ENCODE results near the gene PGGHG. TPM values are rescaled to one million over a fixed set of nuclear protein-coding genes. Genes with fewer than 3 reads are reported as not detected.

PGGHG gene
- total and polyA plus RNA-seq, 2 of the 13 experiments (the other 11 are each of a cell fraction or from before 2014, with no cell fraction given) = 5.9 to 14.8 TPM

DNA sequence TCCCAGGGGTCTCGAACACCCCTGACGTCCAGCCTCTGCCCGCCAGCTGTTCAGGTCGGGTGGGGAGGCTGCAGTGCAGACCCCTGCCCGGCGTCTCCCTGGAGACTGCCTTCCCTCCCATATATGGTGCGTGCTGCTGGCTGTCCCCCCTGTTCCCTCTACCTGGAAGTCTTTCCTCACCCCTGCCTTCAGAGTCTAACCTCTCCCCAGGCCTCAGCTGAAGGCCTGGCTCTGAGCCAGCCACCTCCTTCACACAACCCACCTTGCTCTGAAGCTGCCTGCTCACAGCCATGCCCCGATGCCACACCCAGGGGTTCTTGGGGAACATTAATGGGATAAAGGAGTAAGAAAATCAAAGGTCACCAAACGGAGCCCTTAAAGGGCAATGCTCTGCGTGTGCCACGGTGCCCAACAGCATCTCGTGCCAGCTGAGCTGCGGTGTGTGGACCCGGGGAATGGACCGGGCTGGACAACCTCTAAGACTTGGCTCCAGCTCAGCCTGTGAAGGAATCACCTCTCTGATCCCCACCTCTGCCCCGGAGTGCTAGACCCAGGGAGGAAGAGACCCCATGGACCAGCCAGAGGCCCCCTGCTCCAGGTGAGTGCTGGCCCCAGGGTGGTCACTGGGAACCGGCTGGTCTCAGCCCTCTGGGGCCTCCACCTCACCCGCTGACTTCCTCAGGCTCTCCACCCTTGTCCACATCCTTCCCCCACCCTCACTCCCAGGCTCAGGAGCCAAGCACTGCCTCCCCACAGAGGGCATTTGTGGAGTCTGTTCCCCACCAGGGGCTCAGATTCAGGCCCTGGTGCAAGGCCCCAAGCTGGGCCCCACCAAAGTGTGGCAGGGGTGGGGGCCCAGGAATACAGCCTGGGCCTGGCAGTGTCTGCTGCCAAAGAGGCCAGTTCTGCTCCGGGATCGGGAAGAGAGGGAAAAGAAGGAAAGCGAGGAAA is 10.7 kb upstream of the PGGHG start, which contains the start of gene NLRP6:
Gene NLRP6, plus strand, starts transcription at position 407 of the 951 bp plus-strand sequence. Its CDS starts 163 bp downstream, at position 570.
- BruUV-seq (replicated peaks) = no TSS peak
- ATAC-seq (no peak), FAIRE-seq (no peak), DNase-seq (ENCODE audit: low spot score) (no peak)
- in situ Hi-C loops (cut with HindIII; ENCODE audit: extremely low pct_ligation_motif_present, low pct_unique_long_range_greater_than_20kb) = no loop called here
- ChIA-PET POLR2A (no interaction called here), CTCF (ENCODE audit: low intra/inter-chr PET ratio, low total read pairs) (no interaction called here)
- Histone ChIP-seq H3K27me3 (ENCODE audit: control insufficient read depth in 1 of 2, insufficient read depth in 2 of 2, low read length in 2 of 2) (peaks cover 7 to 51% of the 10 kb centered on the region in 2 experiments), H3K79me2 (ENCODE audit: insufficient read depth, low read length) (no peaks in the 10 kb centered on the region), H3K9me3 (ENCODE audit: low read length) (no peaks in the 10 kb centered on the region), H3K9ac (ENCODE audit: insufficient read depth, low read depth, low read length) (no peak within 1 kb of the TSS), H3K36me3 (replicated peaks in 1 of 2; ENCODE audit: control insufficient read depth in 1 of 2, insufficient read depth in 2 of 2, low read length in 2 of 2) (no peaks in the 10 kb centered on the region), H3K27ac (ENCODE audit: extremely low read length, insufficient read depth, low read length) (no peak within 1 kb of the TSS), H4K20me1 (ENCODE audit: insufficient read depth, low read length) (no peaks in the 10 kb centered on the region), H2AFZ (ENCODE audit: low read length) (no peak within 1 kb of the TSS), H3K4me3 (replicated peaks in 1 of 3; ENCODE audit: insufficient read depth in 1 of 3, low read depth in 2 of 3, low read length in 3 of 3) (no peak within 1 kb of the TSS), H3K4me2 (ENCODE audit: low read depth, low read length) (no peak within 1 kb of the TSS), H3K4me1 (ENCODE audit: insufficient read depth, low read length) (no peaks in the 10 kb centered on the region)
- 52% methylated on average over 19 of the region's 21 CpGs for WGBS (ENCODE audit: low lambda C conversion rate)
- intact Hi-C loops (cut with micrococcal nuclease; ENCODE audit: unreplicated experiment) = no loop called here
- TF ChIP-seq, protein P1, sequence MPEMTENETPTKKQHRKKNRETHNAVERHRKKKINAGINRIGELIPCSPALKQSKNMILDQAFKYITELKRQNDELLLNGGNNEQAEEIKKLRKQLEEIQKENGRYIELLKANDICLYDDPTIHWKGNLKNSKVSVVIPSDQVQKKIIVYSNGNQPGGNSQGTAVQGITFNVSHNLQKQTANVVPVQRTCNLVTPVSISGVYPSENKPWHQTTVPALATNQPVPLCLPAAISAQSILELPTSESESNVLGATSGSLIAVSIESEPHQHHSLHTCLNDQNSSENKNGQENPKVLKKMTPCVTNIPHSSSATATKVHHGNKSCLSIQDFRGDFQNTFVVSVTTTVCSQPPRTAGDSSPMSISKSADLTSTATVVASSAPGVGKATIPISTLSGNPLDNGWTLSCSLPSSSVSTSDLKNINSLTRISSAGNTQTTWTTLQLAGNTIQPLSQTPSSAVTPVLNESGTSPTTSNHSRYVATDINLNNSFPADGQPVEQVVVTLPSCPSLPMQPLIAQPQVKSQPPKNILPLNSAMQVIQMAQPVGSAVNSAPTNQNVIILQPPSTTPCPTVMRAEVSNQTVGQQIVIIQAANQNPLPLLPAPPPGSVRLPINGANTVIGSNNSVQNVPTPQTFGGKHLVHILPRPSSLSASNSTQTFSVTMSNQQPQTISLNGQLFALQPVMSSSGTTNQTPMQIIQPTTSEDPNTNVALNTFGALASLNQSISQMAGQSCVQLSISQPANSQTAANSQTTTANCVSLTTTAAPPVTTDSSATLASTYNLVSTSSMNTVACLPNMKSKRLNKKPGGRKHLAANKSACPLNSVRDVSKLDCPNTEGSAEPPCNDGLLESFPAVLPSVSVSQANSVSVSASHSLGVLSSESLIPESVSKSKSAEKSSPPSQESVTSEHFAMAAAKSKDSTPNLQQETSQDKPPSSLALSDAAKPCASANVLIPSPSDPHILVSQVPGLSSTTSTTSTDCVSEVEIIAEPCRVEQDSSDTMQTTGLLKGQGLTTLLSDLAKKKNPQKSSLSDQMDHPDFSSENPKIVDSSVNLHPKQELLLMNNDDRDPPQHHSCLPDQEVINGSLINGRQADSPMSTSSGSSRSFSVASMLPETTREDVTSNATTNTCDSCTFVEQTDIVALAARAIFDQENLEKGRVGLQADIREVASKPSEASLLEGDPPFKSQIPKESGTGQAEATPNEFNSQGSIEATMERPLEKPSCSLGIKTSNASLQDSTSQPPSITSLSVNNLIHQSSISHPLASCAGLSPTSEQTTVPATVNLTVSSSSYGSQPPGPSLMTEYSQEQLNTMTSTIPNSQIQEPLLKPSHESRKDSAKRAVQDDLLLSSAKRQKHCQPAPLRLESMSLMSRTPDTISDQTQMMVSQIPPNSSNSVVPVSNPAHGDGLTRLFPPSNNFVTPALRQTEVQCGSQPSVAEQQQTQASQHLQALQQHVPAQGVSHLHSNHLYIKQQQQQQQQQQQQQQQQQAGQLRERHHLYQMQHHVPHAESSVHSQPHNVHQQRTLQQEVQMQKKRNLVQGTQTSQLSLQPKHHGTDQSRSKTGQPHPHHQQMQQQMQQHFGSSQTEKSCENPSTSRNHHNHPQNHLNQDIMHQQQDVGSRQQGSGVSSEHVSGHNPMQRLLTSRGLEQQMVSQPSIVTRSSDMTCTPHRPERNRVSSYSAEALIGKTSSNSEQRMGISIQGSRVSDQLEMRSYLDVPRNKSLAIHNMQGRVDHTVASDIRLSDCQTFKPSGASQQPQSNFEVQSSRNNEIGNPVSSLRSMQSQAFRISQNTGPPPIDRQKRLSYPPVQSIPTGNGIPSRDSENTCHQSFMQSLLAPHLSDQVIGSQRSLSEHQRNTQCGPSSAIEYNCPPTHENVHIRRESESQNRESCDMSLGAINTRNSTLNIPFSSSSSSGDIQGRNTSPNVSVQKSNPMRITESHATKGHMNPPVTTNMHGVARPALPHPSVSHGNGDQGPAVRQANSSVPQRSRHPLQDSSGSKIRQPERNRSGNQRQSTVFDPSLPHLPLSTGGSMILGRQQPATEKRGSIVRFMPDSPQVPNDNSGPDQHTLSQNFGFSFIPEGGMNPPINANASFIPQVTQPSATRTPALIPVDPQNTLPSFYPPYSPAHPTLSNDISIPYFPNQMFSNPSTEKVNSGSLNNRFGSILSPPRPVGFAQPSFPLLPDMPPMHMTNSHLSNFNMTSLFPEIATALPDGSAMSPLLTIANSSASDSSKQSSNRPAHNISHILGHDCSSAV (CRISPR knock-in tag; IDR thresholded peaks at IDR 0.05; ENCODE audit: borderline replicate concordance) = no peak
- TF ChIP-seq ZNF17 (CRISPR knock-in tag; IDR thresholded peaks at IDR 0.05) (no peak), ZNF180 (CRISPR knock-in tag; IDR thresholded peaks at IDR 0.05; ENCODE audit: borderline replicate concordance, low read depth) (no peak), SIX1 (CRISPR knock-in tag; IDR thresholded peaks at IDR 0.05; ENCODE audit: borderline replicate concordance) (no peak), AHR (CRISPR knock-in tag; IDR thresholded peaks at IDR 0.05) (no peak), PTBP1 (IDR thresholded peaks at IDR 0.05; ENCODE audit: low read depth, low read length, poor library complexity, severe bottlenecking) (no peak), ZNF761 (CRISPR knock-in tag; conservative IDR thresholded peaks at IDR 0.05) (no peak), MED1 (CRISPR knock-in tag; IDR thresholded peaks at IDR 0.05) (no peak)
- TF ChIP-seq, protein P2, sequence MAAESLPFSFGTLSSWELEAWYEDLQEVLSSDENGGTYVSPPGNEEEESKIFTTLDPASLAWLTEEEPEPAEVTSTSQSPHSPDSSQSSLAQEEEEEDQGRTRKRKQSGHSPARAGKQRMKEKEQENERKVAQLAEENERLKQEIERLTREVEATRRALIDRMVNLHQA (CRISPR knock-in tag; IDR thresholded peaks at IDR 0.05) = no peak
- TF ChIP-seq, protein P3, sequence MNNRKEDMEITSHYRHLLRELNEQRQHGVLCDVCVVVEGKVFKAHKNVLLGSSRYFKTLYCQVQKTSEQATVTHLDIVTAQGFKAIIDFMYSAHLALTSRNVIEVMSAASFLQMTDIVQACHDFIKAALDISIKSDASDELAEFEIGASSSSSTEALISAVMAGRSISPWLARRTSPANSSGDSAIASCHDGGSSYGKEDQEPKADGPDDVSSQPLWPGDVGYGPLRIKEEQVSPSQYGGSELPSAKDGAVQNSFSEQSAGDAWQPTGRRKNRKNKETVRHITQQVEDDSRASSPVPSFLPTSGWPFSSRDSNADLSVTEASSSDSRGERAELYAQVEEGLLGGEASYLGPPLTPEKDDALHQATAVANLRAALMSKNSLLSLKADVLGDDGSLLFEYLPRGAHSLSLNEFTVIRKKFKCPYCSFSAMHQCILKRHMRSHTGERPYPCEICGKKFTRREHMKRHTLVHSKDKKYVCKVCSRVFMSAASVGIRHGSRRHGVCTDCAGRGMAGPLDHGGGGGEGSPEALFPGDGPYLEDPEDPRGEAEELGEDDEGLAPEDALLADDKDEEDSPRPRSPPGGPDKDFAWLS (CRISPR knock-in tag; IDR thresholded peaks at IDR 0.05; ENCODE audit: borderline replicate concordance) = no peak
- TF ChIP-seq, protein P4, sequence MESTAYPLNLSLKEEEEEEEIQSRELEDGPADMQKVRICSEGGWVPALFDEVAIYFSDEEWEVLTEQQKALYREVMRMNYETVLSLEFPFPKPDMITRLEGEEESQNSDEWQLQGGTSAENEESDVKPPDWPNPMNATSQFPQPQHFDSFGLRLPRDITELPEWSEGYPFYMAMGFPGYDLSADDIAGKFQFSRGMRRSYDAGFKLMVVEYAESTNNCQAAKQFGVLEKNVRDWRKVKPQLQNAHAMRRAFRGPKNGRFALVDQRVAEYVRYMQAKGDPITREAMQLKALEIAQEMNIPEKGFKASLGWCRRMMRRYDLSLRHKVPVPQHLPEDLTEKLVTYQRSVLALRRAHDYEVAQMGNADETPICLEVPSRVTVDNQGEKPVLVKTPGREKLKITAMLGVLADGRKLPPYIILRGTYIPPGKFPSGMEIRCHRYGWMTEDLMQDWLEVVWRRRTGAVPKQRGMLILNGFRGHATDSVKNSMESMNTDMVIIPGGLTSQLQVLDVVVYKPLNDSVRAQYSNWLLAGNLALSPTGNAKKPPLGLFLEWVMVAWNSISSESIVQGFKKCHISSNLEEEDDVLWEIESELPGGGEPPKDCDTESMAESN (CRISPR knock-in tag; conservative IDR thresholded peaks at IDR 0.05) = no peak
